ENCODE measurements around the gene DZANK1. TPM values are rescaled to one million over a fixed set of nuclear protein-coding genes. Genes with fewer than 3 reads are reported as not detected.

The DZANK1 gene
- polyA plus RNA-seq, 1 donor from 2014 or later, result 10.6 TPM

DNA sequence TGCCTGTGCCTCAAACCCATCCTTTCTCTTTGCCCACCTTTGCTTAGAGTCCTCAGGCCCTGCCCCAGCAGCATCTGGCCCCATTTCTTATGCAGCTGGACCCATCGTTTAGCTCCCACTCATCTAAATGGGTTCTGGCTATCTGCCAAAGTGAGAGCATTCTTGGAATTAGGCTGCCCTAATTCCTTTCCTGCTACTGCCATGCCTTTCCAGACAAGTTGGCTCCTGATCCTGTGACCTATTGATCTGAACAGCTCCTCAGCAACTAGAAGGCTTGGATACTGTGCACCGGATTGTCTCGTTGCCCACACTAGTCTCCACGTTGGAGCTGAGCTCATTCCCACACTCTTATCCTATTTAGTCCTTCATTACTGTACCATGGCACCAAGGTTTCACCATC, 22.9 kb downstream of the DZANK1 start:
- Histone ChIP-seq H3F3A (ENCODE audit: insufficient read depth, low read length, poor library complexity, severe bottlenecking) (no peaks in the 10 kb centered on the region), H3K9ac (ENCODE audit: low read length) (no peak overlapping the region), H3K27me3 (ENCODE audit: insufficient read depth, low read depth, low read length) (no peaks in the 10 kb centered on the region), H3K36me3 (ENCODE audit: insufficient read depth, low read length) (no peaks in the 10 kb centered on the region), H3K9me3 (ENCODE audit: low read length) (no peaks in the 10 kb centered on the region), H3K9me2 (ENCODE audit: insufficient read depth, low read length) (no peaks in the 10 kb centered on the region), H3K4me2 (ENCODE audit: low read length) (no peak overlapping the region), H3K4me3 (ENCODE audit: low read length) (no peak overlapping the region), H2AFZ (ENCODE audit: low read depth, low read length) (no peak overlapping the region), H3K79me2 (replicated peaks; ENCODE audit: insufficient read depth, low read length) (no peaks in the 10 kb centered on the region), H4K20me1 (ENCODE audit: insufficient read depth) (no peaks in the 10 kb centered on the region), H3K27ac (ENCODE audit: low read length) (no peak overlapping the region)
- TF ChIP-seq MXI1 (conservative IDR thresholded peaks at IDR 0.05; ENCODE audit: poor library complexity, severe bottlenecking), result no peak
- no peak for TF ChIP-seq POLR2AphosphoS5 (IDR thresholded peaks at IDR 0.05)
- TF ChIP-seq, protein P1, sequence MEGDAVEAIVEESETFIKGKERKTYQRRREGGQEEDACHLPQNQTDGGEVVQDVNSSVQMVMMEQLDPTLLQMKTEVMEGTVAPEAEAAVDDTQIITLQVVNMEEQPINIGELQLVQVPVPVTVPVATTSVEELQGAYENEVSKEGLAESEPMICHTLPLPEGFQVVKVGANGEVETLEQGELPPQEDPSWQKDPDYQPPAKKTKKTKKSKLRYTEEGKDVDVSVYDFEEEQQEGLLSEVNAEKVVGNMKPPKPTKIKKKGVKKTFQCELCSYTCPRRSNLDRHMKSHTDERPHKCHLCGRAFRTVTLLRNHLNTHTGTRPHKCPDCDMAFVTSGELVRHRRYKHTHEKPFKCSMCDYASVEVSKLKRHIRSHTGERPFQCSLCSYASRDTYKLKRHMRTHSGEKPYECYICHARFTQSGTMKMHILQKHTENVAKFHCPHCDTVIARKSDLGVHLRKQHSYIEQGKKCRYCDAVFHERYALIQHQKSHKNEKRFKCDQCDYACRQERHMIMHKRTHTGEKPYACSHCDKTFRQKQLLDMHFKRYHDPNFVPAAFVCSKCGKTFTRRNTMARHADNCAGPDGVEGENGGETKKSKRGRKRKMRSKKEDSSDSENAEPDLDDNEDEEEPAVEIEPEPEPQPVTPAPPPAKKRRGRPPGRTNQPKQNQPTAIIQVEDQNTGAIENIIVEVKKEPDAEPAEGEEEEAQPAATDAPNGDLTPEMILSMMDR (IDR thresholded peaks at IDR 0.05; ENCODE audit: poor library complexity, severe bottlenecking), result no peak
- TF ChIP-seq EP300 (conservative IDR thresholded peaks at IDR 0.05; ENCODE audit: poor library complexity, severe bottlenecking), result no peak
- TF ChIP-seq TAF1 (IDR thresholded peaks at IDR 0.05; ENCODE audit: low read depth), result no peak
- no peak for TF ChIP-seq EZH2 (IDR thresholded peaks at IDR 0.05; ENCODE audit: borderline replicate concordance, insufficient read depth, low read length, poor library complexity, severe bottlenecking)

DNA sequence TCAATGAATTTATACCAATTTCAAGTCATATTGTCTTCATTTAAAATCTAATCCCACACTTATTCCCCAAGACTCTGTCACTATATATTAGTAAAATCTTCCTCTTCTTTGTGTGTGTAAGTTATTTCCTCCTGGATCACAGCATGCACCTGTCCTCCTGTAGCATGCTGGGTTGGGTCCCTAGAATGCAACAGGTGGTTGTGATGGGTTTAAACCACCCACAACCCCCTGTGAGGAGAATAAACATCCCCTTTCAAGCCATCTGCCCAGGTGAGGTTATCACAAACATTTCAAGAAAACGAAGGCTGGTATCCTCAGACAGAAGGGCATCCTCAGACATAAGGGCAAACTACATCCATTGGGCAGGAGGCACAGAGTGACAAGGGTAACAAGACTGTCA, 26.4 kb downstream of the DZANK1 start:
- Histone ChIP-seq H3K9me3 (ENCODE audit: low read length) (no peaks in the 10 kb centered on the region), H3K36me3 (ENCODE audit: insufficient read depth, low read length) (no peaks in the 10 kb centered on the region), H3K4me3 (ENCODE audit: low read length) (no peak overlapping the region), H3K27ac (ENCODE audit: low read length) (no peak overlapping the region), H3K79me2 (replicated peaks; ENCODE audit: insufficient read depth, low read length) (no peaks in the 10 kb centered on the region), H3K4me2 (ENCODE audit: low read length) (no peak overlapping the region), H4K20me1 (ENCODE audit: insufficient read depth) (no peaks in the 10 kb centered on the region), H2AFZ (ENCODE audit: low read depth, low read length) (no peak overlapping the region), H3F3A (ENCODE audit: insufficient read depth, low read length, poor library complexity, severe bottlenecking) (no peaks in the 10 kb centered on the region), H3K9ac (ENCODE audit: low read length) (no peak overlapping the region), H3K9me2 (ENCODE audit: insufficient read depth, low read length) (no peaks in the 10 kb centered on the region), H3K27me3 (ENCODE audit: insufficient read depth, low read depth, low read length) (no peaks in the 10 kb centered on the region)
- no peak for TF ChIP-seq SMC3 (conservative IDR thresholded peaks at IDR 0.05; ENCODE audit: poor library complexity)
- TF ChIP-seq MXI1 (conservative IDR thresholded peaks at IDR 0.05; ENCODE audit: poor library complexity, severe bottlenecking), result no peak
- TF ChIP-seq, protein P2, sequence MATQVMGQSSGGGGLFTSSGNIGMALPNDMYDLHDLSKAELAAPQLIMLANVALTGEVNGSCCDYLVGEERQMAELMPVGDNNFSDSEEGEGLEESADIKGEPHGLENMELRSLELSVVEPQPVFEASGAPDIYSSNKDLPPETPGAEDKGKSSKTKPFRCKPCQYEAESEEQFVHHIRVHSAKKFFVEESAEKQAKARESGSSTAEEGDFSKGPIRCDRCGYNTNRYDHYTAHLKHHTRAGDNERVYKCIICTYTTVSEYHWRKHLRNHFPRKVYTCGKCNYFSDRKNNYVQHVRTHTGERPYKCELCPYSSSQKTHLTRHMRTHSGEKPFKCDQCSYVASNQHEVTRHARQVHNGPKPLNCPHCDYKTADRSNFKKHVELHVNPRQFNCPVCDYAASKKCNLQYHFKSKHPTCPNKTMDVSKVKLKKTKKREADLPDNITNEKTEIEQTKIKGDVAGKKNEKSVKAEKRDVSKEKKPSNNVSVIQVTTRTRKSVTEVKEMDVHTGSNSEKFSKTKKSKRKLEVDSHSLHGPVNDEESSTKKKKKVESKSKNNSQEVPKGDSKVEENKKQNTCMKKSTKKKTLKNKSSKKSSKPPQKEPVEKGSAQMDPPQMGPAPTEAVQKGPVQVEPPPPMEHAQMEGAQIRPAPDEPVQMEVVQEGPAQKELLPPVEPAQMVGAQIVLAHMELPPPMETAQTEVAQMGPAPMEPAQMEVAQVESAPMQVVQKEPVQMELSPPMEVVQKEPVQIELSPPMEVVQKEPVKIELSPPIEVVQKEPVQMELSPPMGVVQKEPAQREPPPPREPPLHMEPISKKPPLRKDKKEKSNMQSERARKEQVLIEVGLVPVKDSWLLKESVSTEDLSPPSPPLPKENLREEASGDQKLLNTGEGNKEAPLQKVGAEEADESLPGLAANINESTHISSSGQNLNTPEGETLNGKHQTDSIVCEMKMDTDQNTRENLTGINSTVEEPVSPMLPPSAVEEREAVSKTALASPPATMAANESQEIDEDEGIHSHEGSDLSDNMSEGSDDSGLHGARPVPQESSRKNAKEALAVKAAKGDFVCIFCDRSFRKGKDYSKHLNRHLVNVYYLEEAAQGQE (IDR thresholded peaks at IDR 0.05; ENCODE audit: borderline replicate concordance), result no peak
- TF ChIP-seq EZH2 (IDR thresholded peaks at IDR 0.05; ENCODE audit: borderline replicate concordance, insufficient read depth, low read length, poor library complexity, severe bottlenecking), result no peak
- no peak for TF ChIP-seq EP300 (conservative IDR thresholded peaks at IDR 0.05; ENCODE audit: poor library complexity, severe bottlenecking)
- no peak for TF ChIP-seq RAD21 (conservative IDR thresholded peaks at IDR 0.05)
- no peak for TF ChIP-seq POLR2AphosphoS5 (IDR thresholded peaks at IDR 0.05)
- no peak for TF ChIP-seq TAF1 (IDR thresholded peaks at IDR 0.05; ENCODE audit: low read depth)
- TF ChIP-seq, protein P1 (IDR thresholded peaks at IDR 0.05; ENCODE audit: poor library complexity, severe bottlenecking), result no peak
